PC-3 (cell line): ENCODE results near the gene TAS2R39. TPM values are rescaled to one million over a fixed set of nuclear protein-coding genes. Genes with fewer than 3 reads are reported as not detected.

Experiments
- ATAC-seq: fragments of 200-7000 bp; cut with Tn5 transposase; 2 replicates; pipeline ENCODE4 v1.9.1; 2020; ENCODE audit warnings: mild to moderate bottlenecking, moderate library complexity
- BruUV-seq: library from RNA; stranded (reverse); fragments of 400-500 nt; replicated peaks from 2 replicates; lab custom pipeline; 2021; lab: Mats Ljungman, UMichigan
- CTCF ChIA-PET: fragments of 300-600 bp; sonication (Branson Sonifier 250); formaldehyde crosslinking; loops from one replicate; lab custom pipeline; 2022; ENCODE audit warnings: antibody characterized with exemption; lab: Charles Lee
- POLR2A ChIA-PET: fragments of 300-600 bp; sonication (Branson Sonifier 250); formaldehyde crosslinking; loops from one replicate; lab custom pipeline; 2022; ENCODE audit warnings: antibody characterized with exemption; ENCODE audit not compliant: unreplicated experiment; lab: Charles Lee
- DNase-seq: peaks from one replicate; pipeline ENCODE4 v3.0.0-alpha.2; 2015
- H2AFZ ChIP-seq: fragments of 300-600 bp; sonication (generic); 2 replicates; pipeline ENCODE4 v1.6.0; 2016; ENCODE audit warnings: antibody characterized with exemption, low read length
- H3F3A ChIP-seq: fragments of 300-600 bp; sonication (generic); one replicate; pipeline ENCODE4 v1.6.0; 2017; ENCODE audit warnings: antibody characterized with exemption, low read length, control low read depth, mild to moderate bottlenecking; ENCODE audit not compliant: unreplicated experiment
- H3K27ac ChIP-seq: fragments of 300-600 bp; sonication (generic); 2 replicates; pipeline ENCODE4 v1.5.1; 2016; ENCODE audit warnings: mild to moderate bottlenecking, low read length
- H3K27me3 ChIP-seq: fragments of 300-600 bp; sonication (generic); 2 replicates; pipeline ENCODE4 v1.6.1; 2016; ENCODE audit warnings: low read length, mixed read lengths
- H3K36me3 ChIP-seq: fragments of 300-600 bp; sonication (generic); 2 replicates; pipeline ENCODE4 v1.6.1; 2016; ENCODE audit warnings: low read depth, mixed run types, low read length, mixed read lengths
- H3K4me1 ChIP-seq: fragments of 300-600 bp; sonication (generic); 2 replicates; pipeline ENCODE4 v1.5.1; 2016; ENCODE audit warnings: low read length; ENCODE audit not compliant: insufficient read depth
- H3K4me2 ChIP-seq: fragments of 300-600 bp; sonication (generic); 2 replicates; pipeline ENCODE4 v1.6.0; 2016; ENCODE audit warnings: low read length
- H3K4me3 ChIP-seq: fragments of 300-600 bp; sonication (generic); 2 replicates; pipeline ENCODE4 v1.5.1; 2016; ENCODE audit warnings: mild to moderate bottlenecking, low read length, mixed read lengths
- H3K79me2 ChIP-seq: fragments of 300-600 bp; sonication (generic); 2 replicates; pipeline ENCODE4 v1.6.1; 2017; ENCODE audit warnings: low read length, mixed read lengths
- H3K9ac ChIP-seq: fragments of 300-600 bp; sonication (generic); 2 replicates; pipeline ENCODE4 v1.6.0; 2016; ENCODE audit warnings: mild to moderate bottlenecking, low read length
- H3K9me2 ChIP-seq: fragments of 300-600 bp; sonication (generic); replicated peaks from 2 replicates; pipeline ENCODE4 v1.6.1; 2016; ENCODE audit warnings: mixed run types, low read length, mixed read lengths
- H3K9me3 ChIP-seq: fragments of 300-600 bp; sonication (generic); 2 replicates; pipeline ENCODE4 v1.6.1; 2016; ENCODE audit warnings: low read length, mixed read lengths
- H4K20me1 ChIP-seq: fragments of 300-600 bp; sonication (generic); 2 replicates; pipeline ENCODE4 v1.6.1; 2016; ENCODE audit warnings: low read length, mixed read lengths
- EZH2 ChIP-seq: fragments of 300-600 bp; sonication (generic); IDR thresholded peaks from one replicate; pipeline ENCODE4 v1.6.1; 2017; ENCODE audit warnings: antibody characterized with exemption, mild to moderate bottlenecking, low read length; ENCODE audit not compliant: unreplicated experiment
- EZH2phosphoT487 ChIP-seq: fragments of 300-600 bp; sonication (generic); IDR thresholded peaks from 2 replicates; pipeline ENCODE4 v1.6.1; 2018; ENCODE audit warnings: mild to moderate bottlenecking, antibody characterized with exemption, low read length, borderline replicate concordance
- intact Hi-C: fragments of 100-400 bp; cut with micrococcal nuclease; formaldehyde crosslinking; loops from 2 replicates; pipeline ENCODE4 v1.9.0; 2023
- total RNA-seq: library from RNA; depleted of rRNA; stranded (reverse); fragments of >200 nt; gene quantifications from 2 replicates; pipeline ENCODE4 v1.2.3, GENCODE V29; 2014
- TF ChIP-seq, protein P1 (sequence below): fragments of 300-600 bp; sonication (generic); conservative IDR thresholded peaks from 2 replicates; pipeline ENCODE4 v1.5.1; 2017; ENCODE audit warnings: antibody characterized with exemption, low read depth, mild to moderate bottlenecking, low read length

The TAS2R39 gene
- total RNA-seq, 1 experiment from 2014 or later: not detected

DNA sequence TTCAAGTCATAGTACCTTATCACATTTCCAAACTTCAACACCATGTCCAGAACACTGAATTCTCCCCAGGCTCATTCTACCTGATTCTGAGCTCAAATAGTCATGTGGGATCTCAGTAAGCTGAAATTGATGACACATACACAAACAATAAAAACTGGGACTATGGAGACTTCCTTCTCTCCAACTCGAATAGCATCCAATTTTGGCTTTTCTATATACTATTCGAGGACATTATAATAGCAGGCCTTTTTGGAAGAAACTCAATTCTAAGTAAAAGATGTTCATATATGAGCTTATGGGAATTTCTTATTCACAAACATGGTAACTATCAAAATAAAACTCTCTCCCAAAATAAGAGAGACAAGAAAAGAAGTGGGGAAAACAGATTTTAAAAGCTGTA lies 38.1 kb downstream of the TAS2R39 start:
- TF ChIP-seq, protein P1, sequence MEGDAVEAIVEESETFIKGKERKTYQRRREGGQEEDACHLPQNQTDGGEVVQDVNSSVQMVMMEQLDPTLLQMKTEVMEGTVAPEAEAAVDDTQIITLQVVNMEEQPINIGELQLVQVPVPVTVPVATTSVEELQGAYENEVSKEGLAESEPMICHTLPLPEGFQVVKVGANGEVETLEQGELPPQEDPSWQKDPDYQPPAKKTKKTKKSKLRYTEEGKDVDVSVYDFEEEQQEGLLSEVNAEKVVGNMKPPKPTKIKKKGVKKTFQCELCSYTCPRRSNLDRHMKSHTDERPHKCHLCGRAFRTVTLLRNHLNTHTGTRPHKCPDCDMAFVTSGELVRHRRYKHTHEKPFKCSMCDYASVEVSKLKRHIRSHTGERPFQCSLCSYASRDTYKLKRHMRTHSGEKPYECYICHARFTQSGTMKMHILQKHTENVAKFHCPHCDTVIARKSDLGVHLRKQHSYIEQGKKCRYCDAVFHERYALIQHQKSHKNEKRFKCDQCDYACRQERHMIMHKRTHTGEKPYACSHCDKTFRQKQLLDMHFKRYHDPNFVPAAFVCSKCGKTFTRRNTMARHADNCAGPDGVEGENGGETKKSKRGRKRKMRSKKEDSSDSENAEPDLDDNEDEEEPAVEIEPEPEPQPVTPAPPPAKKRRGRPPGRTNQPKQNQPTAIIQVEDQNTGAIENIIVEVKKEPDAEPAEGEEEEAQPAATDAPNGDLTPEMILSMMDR: no peak
- no peak for TF ChIP-seq EZH2
- no peak for TF ChIP-seq EZH2phosphoT487
- BruUV-seq: no TSS peak
- Histone ChIP-seq H3K79me2 (no peaks in the 10 kb centered on the region), H3K36me3 (no peaks in the 10 kb centered on the region), H3K4me2 (no peak overlapping the region), H3K9me3 (no peaks in the 10 kb centered on the region), H2AFZ (no peak overlapping the region), H4K20me1 (no peaks in the 10 kb centered on the region), H3K4me3 (no peak overlapping the region), H3K9ac (no peak overlapping the region), H3K27me3 (peaks cover 12% of the 10 kb centered on the region; the same call in 1 of the 2 replicates), H3K9me2 (no peaks in the 10 kb centered on the region), H3K4me1 (no peaks in the 10 kb centered on the region), H3K27ac (no peak overlapping the region), H3F3A (no peaks in the 10 kb centered on the region)
- intact Hi-C loops: no loop called here
- ChIA-PET CTCF (interaction anchor here (0.7 kb wide), 1 partner anchor 206 kb away, joined by 3 read pairs; no protein-coding TSS in a partner anchor), POLR2A (interaction anchor here (0.7 kb wide), 1 partner anchor 187 kb away, joined by 6 read pairs; no protein-coding TSS in a partner anchor)
- no peak for DNase-seq
- ATAC-seq: no peak

DNA sequence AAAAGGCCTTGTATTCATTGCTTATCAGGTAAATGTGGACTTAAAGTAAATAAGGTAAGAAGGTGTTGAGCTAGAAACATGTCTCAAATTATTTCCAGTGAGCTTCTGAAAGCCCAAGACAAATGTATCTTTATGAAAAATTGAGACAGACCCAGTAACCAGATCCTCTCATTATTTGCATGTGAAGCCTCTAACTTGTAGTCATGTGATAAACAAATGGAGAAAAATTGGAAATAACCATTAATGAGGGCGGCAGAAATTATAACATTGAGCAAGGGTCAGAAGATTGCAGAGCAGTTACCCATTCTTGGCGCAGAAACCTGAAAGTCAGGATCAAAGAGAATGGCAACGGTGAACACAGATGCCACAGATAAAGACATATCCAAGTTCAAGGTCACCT lies 38.5 kb downstream of the TAS2R39 start, which contains the start of gene TAS2R40:
TAS2R40 (plus strand) TSS at position 301 of the 400 bp plus-strand sequence; CDS start at position 343, 42 bp downstream.
- ATAC-seq (no peak), DNase-seq (no peak)
- Histone ChIP-seq H4K20me1 (no peaks in the 10 kb centered on the region), H3K4me1 (no peaks in the 10 kb centered on the region), H3K9me3 (no peaks in the 10 kb centered on the region), H3F3A (no peaks in the 10 kb centered on the region), H3K9me2 (no peaks in the 10 kb centered on the region), H2AFZ (no peak within 1 kb of the TSS), H3K9ac (no peak within 1 kb of the TSS), H3K27ac (no peak within 1 kb of the TSS), H3K79me2 (no peaks in the 10 kb centered on the region), H3K27me3 (peaks cover 12% of the 10 kb centered on the region; the same call in 1 of the 2 replicates), H3K4me3 (no peak within 1 kb of the TSS), H3K36me3 (no peaks in the 10 kb centered on the region), H3K4me2 (no peak within 1 kb of the TSS)
- CTCF ChIA-PET: interaction anchor here (0.7 kb wide), 1 partner anchor 207 kb away, joined by 3 read pairs; no protein-coding TSS in a partner anchor
- BruUV-seq: no TSS peak
- POLR2A ChIA-PET: interaction anchor here (0.6 kb wide), 1 partner anchor 403 kb away, joined by 3 read pairs; no protein-coding TSS in a partner anchor
- intact Hi-C loops: no loop called here
- TF ChIP-seq, protein P1: no peak
- no peak for TF ChIP-seq EZH2phosphoT487
- no peak for TF ChIP-seq EZH2

DNA sequence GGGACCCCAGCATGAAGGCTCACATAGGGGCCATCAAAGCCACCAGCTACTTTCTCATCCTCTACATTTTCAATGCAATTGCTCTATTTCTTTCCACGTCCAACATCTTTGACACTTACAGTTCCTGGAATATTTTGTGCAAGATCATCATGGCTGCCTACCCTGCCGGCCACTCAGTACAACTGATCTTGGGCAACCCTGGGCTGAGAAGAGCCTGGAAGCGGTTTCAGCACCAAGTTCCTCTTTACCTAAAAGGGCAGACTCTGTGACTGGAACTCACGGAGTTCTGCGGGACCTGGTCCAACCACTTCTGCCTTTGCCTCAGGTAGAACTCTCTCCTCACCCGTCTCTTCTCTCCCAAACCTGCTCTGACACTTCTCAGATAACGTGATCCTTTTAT lies 39.6 kb downstream of the TAS2R39 start:
- no peak overlapping the region for H3K9ac ChIP-seq
- ChIA-PET POLR2A (no interaction called here), CTCF (no interaction called here)
- ATAC-seq: no peak
- no peaks in the 10 kb centered on the region for H3K79me2 ChIP-seq
- no peak overlapping the region for H2AFZ ChIP-seq
- H3K9me3 ChIP-seq: no peaks in the 10 kb centered on the region
- no peak overlapping the region for H3K27ac ChIP-seq
- TF ChIP-seq, protein P1: no peak
- TF ChIP-seq EZH2 (no peak), EZH2phosphoT487 (no peak)
- H3K4me1 ChIP-seq: no peaks in the 10 kb centered on the region
- DNase-seq: no peak
- no peak overlapping the region for H3K4me3 ChIP-seq
- H3F3A ChIP-seq: no peaks in the 10 kb centered on the region
- no peak overlapping the region for H3K4me2 ChIP-seq
- intact Hi-C loops: no loop called here
- BruUV-seq: no TSS peak
- no peaks in the 10 kb centered on the region for H3K9me2 ChIP-seq
- peaks cover 12% of the 10 kb centered on the region; the same call in 1 of the 2 replicates for H3K27me3 ChIP-seq
- no peaks in the 10 kb centered on the region for H3K36me3 ChIP-seq
- H4K20me1 ChIP-seq: no peaks in the 10 kb centered on the region
